CD14-positive monocyte (primary cell): Measurements from ENCODE around the gene SORBS1. TPM values are rescaled to one million over a fixed set of nuclear protein-coding genes. Genes with fewer than 3 reads are reported as not detected.

ENCODE experiments used
- DNase-seq, 3 donors: peaks; one replicate each; pipeline ENCODE4 v3.0.0-alpha.2; 2011 to 2022
- H2AFZ ChIP-seq: 2 replicates; pipeline ENCODE4 v1.6.0; 2012; ENCODE audit warnings: mild to moderate bottlenecking, low read depth, low read length, inconsistent platforms; ENCODE audit not compliant: insufficient read depth, poor library complexity, severe bottlenecking
- H3K27ac ChIP-seq, 2 donors: 1 replicate in 1 of 2; 2 replicates in 1 of 2; pipeline ENCODE4 v1.5.1; 2012 to 2013; ENCODE audit warnings: low read length in 2 of 2, control low read depth in 1 of 2, inconsistent platforms in 1 of 2, low read depth in 1 of 2, mild to moderate bottlenecking in 1 of 2
- H3K27me3 ChIP-seq, 2 donors: one replicate each; pipeline versions ENCODE4 v1.6.0 to v1.6.1; 2011 to 2013; ENCODE audit warnings: low read length in 2 of 2; ENCODE audit not compliant: control insufficient read depth in 2 of 2, insufficient read depth in 2 of 2
- H3K36me3 ChIP-seq, 2 donors: replicated peaks in 1 of 2; 1 replicate in 1 of 2; 2 replicates in 1 of 2; pipeline versions ENCODE4 v1.5.1 to v1.6.1; 2012 to 2013; ENCODE audit warnings: low read length in 2 of 2, control low read depth in 1 of 2, inconsistent platforms in 1 of 2, mild to moderate bottlenecking in 1 of 2; ENCODE audit not compliant: insufficient read depth in 2 of 2, control insufficient read depth in 1 of 2
- H3K4me1 ChIP-seq, 2 donors: 1 replicate in 1 of 2; 2 replicates in 1 of 2; pipeline versions ENCODE4 v1.5.1 to v1.6.1; 2012 to 2013; ENCODE audit warnings: low read length in 2 of 2, control low read depth in 1 of 2, inconsistent platforms in 1 of 2, mild to moderate bottlenecking in 1 of 2, moderate library complexity in 1 of 2; ENCODE audit not compliant: insufficient read depth in 2 of 2, control insufficient read depth in 1 of 2
- H3K4me2 ChIP-seq: replicated peaks from 2 replicates; pipeline ENCODE3; 2012; ENCODE audit warnings: low read length, moderate library complexity, mild to moderate bottlenecking; ENCODE audit not compliant: poor library complexity, severe bottlenecking; ENCODE audit errors: extremely low read depth
- H3K4me3 ChIP-seq, 3 experiments: fragments of 200-600 bp in 1 of 3; sonication (generic) in 1 of 3; replicated peaks in 1 of 3; 1 replicate in 2 of 3; 2 replicates in 1 of 3; pipeline ENCODE4 v1.5.1; 2011 to 2013; ENCODE audit warnings: low read length in 3 of 3, mild to moderate bottlenecking in 3 of 3, control low read depth in 2 of 3, low read depth in 2 of 3, inconsistent platforms in 1 of 3, moderate library complexity in 1 of 3
- H3K79me2 ChIP-seq: 2 replicates; pipeline ENCODE4 v1.6.0; 2012; ENCODE audit warnings: mild to moderate bottlenecking, control low read depth, inconsistent platforms, low read length, moderate library complexity; ENCODE audit not compliant: insufficient read depth
- H3K9ac ChIP-seq: 2 replicates; pipeline ENCODE4 v1.6.0; 2017; ENCODE audit warnings: low read length, mild to moderate bottlenecking; ENCODE audit not compliant: insufficient read depth, poor library complexity, severe bottlenecking
- H3K9me3 ChIP-seq, 2 donors: replicated peaks in 1 of 2; 1 replicate in 1 of 2; 2 replicates in 1 of 2; pipeline versions ENCODE4 v1.5.1 to v1.6.1; 2012 to 2013; ENCODE audit warnings: low read length in 2 of 2, control low read depth in 1 of 2; ENCODE audit not compliant: control insufficient read depth in 1 of 2, insufficient read depth in 1 of 2
- H4K20me1 ChIP-seq: 2 replicates; pipeline ENCODE4 v1.6.0; 2012; ENCODE audit warnings: mild to moderate bottlenecking, low read length, control low read depth, moderate library complexity; ENCODE audit not compliant: insufficient read depth
- H3K27ac Mint-ChIP-seq, 7 donors: one replicate each; pipeline ENCODE4 v1.8.0; 2020; ENCODE audit warnings: mild to moderate bottlenecking in 7 of 7, mixed read lengths in 7 of 7, moderate library complexity in 6 of 7, inconsistent platforms in 2 of 7
- H3K27me3 Mint-ChIP-seq, 3 donors: one replicate each; pipeline ENCODE4 v1.8.0; 2021 to 2022; ENCODE audit warnings: low read depth in 3 of 3, mild to moderate bottlenecking in 3 of 3, mixed read lengths in 3 of 3, moderate library complexity in 3 of 3, inconsistent platforms in 1 of 3
- H3K36me3 Mint-ChIP-seq, 2 donors: one replicate each; pipeline ENCODE4 v1.8.0; 2020; ENCODE audit warnings: mixed read lengths in 2 of 2, inconsistent platforms in 1 of 2, mild to moderate bottlenecking in 1 of 2
- H3K4me1 Mint-ChIP-seq: one replicate; pipeline ENCODE4 v1.8.0; 2020; ENCODE audit warnings: mild to moderate bottlenecking, mixed read lengths
- H3K4me3 Mint-ChIP-seq, 2 donors: one replicate each; pipeline ENCODE4 v1.8.0; 2020; ENCODE audit warnings: mild to moderate bottlenecking in 2 of 2, mixed read lengths in 2 of 2, moderate library complexity in 1 of 2
- H3K9me3 Mint-ChIP-seq, 7 donors: one replicate each; pipeline ENCODE4 v1.8.0; 2020 to 2022; ENCODE audit warnings: mixed read lengths in 7 of 7, mild to moderate bottlenecking in 6 of 7, moderate library complexity in 6 of 7, inconsistent platforms in 2 of 7
- WGBS: methylation state at CpG from one replicate; pipeline ENCODE4 v1.1.5; 2013; ENCODE audit warnings: missing lambda C conversion rate; ENCODE audit not compliant: insufficient coverage; 5-methylcytosine and 5-hydroxymethylcytosine counted together
- intact Hi-C, 2 donors: fragments of 100-400 bp; cut with micrococcal nuclease; formaldehyde crosslinking; loops; one replicate each; pipeline versions ENCODE4 v1.15.0 to v1.15.1; 2023
- polyA plus RNA-seq, 3 donors: library from polyadenylated mRNA; depleted of rRNA in 1 of 3; unstranded in 2 of 3; stranded (reverse) in 1 of 3; fragments of 300-500 nt in 2 of 3; fragments of >200 nt in 1 of 3; fragmentation: Illumina TruSeq in 2 of 3; gene quantifications; 1 replicate in 2 of 3; 2 replicates in 1 of 3; pipeline ENCODE4 v1.2.3, GENCODE V29; 2012 to 2021
- TF ChIP-seq, protein P1 (sequence below): fragments of 200-600 bp; IDR thresholded peaks from one replicate; pipeline ENCODE4 v1.8.0; 2022; ENCODE audit warnings: antibody characterized with exemption, mild to moderate bottlenecking

Gene SORBS1
- polyA plus RNA-seq, 3 donors = 0.08 to 0.15 TPM; not detected in 1

GRCh38 chr10:95280637-95281036, 280.5 kb downstream of the SORBS1 start:
- Mint-ChIP-seq H3K4me3 (no peak overlapping the region), H3K9me3 (no peaks in the 10 kb centered on the region), H3K27me3 (peaks cover 2 to 6% (median 2%) of the 10 kb centered on the region in 3 donors), H3K36me3 (no peaks in the 10 kb centered on the region), H3K4me1 (no peaks in the 10 kb centered on the region), H3K27ac (no peak overlapping the region)
- no peak overlapping the region for H2AFZ ChIP-seq
- H3K27me3 ChIP-seq = no peaks in the 10 kb centered on the region
- no peak overlapping the region for H3K4me2 ChIP-seq
- no peaks in the 10 kb centered on the region for H3K79me2 ChIP-seq
- H4K20me1 ChIP-seq = no peaks in the 10 kb centered on the region
- no peak for DNase-seq
- no peak overlapping the region for H3K4me3 ChIP-seq
- intact Hi-C loops = no loop called here
- no peaks in the 10 kb centered on the region for H3K9me3 ChIP-seq
- no peak overlapping the region for H3K9ac ChIP-seq
- no peak overlapping the region for H3K27ac ChIP-seq
- no peaks in the 10 kb centered on the region for H3K36me3 ChIP-seq
- no peaks in the 10 kb centered on the region for H3K4me1 ChIP-seq
- TF ChIP-seq, protein P1, sequence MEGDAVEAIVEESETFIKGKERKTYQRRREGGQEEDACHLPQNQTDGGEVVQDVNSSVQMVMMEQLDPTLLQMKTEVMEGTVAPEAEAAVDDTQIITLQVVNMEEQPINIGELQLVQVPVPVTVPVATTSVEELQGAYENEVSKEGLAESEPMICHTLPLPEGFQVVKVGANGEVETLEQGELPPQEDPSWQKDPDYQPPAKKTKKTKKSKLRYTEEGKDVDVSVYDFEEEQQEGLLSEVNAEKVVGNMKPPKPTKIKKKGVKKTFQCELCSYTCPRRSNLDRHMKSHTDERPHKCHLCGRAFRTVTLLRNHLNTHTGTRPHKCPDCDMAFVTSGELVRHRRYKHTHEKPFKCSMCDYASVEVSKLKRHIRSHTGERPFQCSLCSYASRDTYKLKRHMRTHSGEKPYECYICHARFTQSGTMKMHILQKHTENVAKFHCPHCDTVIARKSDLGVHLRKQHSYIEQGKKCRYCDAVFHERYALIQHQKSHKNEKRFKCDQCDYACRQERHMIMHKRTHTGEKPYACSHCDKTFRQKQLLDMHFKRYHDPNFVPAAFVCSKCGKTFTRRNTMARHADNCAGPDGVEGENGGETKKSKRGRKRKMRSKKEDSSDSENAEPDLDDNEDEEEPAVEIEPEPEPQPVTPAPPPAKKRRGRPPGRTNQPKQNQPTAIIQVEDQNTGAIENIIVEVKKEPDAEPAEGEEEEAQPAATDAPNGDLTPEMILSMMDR = no peak
- no CpG with 5 or more reads among the region's 2 CpGs for WGBS

- H3K9me3 Mint-ChIP-seq = no peaks in the 10 kb centered on the region
Observed at GRCh38 chr10:95279042-95279820, 281.9 kb downstream of the SORBS1 start.

More at GRCh38 chr10:95279042-95279820, 281.9 kb downstream of the SORBS1 start:
- H3K4me3 ChIP-seq = no peak overlapping the region
- no peak overlapping the region for H3K27ac Mint-ChIP-seq
- intact Hi-C loops = no loop called here
- H3K4me2 ChIP-seq = no peak overlapping the region
- no peaks in the 10 kb centered on the region for H4K20me1 ChIP-seq
- H3K36me3 Mint-ChIP-seq = no peaks in the 10 kb centered on the region
- H3K27ac ChIP-seq = no peak overlapping the region
- H3K4me3 Mint-ChIP-seq = no peak overlapping the region
- no peak for DNase-seq
- TF ChIP-seq, protein P1 = no peak
- H3K4me1 Mint-ChIP-seq = no peaks in the 10 kb centered on the region
- H3K9ac ChIP-seq = no peak overlapping the region
- no peak overlapping the region for H2AFZ ChIP-seq
- H3K9me3 ChIP-seq = no peaks in the 10 kb centered on the region
- no peaks in the 10 kb centered on the region for H3K4me1 ChIP-seq
- no peaks in the 10 kb centered on the region for H3K79me2 ChIP-seq
- H3K27me3 Mint-ChIP-seq = peaks cover 0 to 6% (median 0%) of the 10 kb centered on the region in 3 donors
- H3K27me3 ChIP-seq = no peaks in the 10 kb centered on the region
- 95% methylated on average over 2 of the region's 4 CpGs for WGBS
- H3K36me3 ChIP-seq = no peaks in the 10 kb centered on the region
